ENCODE results near the gene SLC17A2. TPM values are rescaled to one million over a fixed set of nuclear protein-coding genes. Genes with fewer than 3 reads are reported as not detected.

SLC17A2 gene
- total RNA-seq (not detected), total RNA-seq (0 to 0.91 (median 0) reads per million in 172 experiments)
- not detected for polyA plus RNA-seq (2013, experiment 1 of 2)
- polyA plus RNA-seq (2013, experiment 2 of 2): not detected

DNA sequence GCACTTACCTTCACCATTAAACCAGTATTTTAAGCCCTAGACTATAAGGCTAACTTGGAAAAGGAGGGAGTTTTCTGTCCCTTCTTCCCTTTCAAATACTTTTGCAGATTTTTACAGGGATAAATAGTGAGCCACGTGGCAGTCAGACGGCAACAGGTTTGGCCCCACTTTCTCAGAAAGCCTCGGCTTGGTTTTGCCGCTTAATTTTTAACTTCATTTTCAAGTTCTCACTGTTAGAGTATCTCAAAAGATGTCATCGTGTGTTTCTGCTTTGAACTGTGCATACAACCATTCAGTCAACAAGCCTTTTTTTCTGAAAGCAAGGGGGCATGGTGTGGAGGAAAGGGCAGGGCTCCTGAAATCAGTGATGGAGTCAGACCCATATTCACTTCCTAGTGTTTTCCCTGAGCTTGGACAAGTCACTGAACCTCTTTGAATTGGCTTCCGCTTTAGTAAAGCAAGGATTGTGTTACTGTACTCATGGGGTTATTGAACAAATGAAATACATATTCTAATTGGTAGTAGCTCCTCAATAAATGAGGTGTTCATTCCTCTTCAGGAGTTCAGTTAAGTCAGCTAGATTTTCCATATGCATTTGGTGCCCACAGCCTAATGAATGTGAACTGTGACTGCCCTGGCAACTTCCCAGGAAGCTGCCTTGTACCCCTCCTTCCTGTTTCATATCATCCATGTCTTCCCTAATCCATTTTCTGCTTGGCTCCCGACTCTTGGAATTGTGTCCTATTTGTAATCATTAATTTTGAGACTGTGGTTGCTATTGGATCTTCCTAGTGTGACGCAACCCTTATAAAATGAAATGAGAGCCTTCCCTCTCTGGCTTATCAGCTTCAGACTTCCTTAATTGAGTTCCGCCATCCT lies at the start of gene SLC17A2:
SLC17A2 (minus strand) TSS at position 160 of the 879 bp plus-strand sequence. CDS start 4,895 bp downstream, outside the sequence.
- ATAC-seq (ENCODE audit: poor library complexity): no peak
- no peak within 1 kb of the TSS for H3K27ac ChIP-seq (ENCODE audit: low read depth in 1 of 2, low read length in 2 of 2)
- H3K4me3 Mint-ChIP-seq: no peak within 1 kb of the TSS
- CTCF ChIA-PET: no interaction called here
- H3K4me1 Mint-ChIP-seq (ENCODE audit: low read depth): no peaks in the 10 kb centered on the region
- no peak within 1 kb of the TSS for H3K27ac Mint-ChIP-seq
- TF ChIP-seq, protein P1, sequence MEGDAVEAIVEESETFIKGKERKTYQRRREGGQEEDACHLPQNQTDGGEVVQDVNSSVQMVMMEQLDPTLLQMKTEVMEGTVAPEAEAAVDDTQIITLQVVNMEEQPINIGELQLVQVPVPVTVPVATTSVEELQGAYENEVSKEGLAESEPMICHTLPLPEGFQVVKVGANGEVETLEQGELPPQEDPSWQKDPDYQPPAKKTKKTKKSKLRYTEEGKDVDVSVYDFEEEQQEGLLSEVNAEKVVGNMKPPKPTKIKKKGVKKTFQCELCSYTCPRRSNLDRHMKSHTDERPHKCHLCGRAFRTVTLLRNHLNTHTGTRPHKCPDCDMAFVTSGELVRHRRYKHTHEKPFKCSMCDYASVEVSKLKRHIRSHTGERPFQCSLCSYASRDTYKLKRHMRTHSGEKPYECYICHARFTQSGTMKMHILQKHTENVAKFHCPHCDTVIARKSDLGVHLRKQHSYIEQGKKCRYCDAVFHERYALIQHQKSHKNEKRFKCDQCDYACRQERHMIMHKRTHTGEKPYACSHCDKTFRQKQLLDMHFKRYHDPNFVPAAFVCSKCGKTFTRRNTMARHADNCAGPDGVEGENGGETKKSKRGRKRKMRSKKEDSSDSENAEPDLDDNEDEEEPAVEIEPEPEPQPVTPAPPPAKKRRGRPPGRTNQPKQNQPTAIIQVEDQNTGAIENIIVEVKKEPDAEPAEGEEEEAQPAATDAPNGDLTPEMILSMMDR (IDR thresholded peaks at IDR 0.05): no peak
- intact Hi-C loops (cut with DNase I, micrococcal nuclease): no loop called here
- H3K4me3 ChIP-seq (ENCODE audit: low read length): no peak within 1 kb of the TSS
- POLR2A ChIA-PET: no interaction called here
- no peaks in the 10 kb centered on the region for H3K27me3 ChIP-seq (ENCODE audit: control insufficient read depth in 1 of 2, insufficient read depth in 2 of 2, low read length in 2 of 2)
- no peaks in the 10 kb centered on the region for H3K4me1 ChIP-seq (ENCODE audit: insufficient read depth, low read length)
- H3K9me3 Mint-ChIP-seq: no peaks in the 10 kb centered on the region
- no peaks in the 10 kb centered on the region for H3K36me3 Mint-ChIP-seq (ENCODE audit: low read depth)
- peaks cover 5% of the 10 kb centered on the region for H3K27me3 Mint-ChIP-seq
- no peaks in the 10 kb centered on the region for H3K36me3 ChIP-seq (ENCODE audit: insufficient read depth, low read length)
- no peaks in the 10 kb centered on the region for H3K9me3 ChIP-seq (ENCODE audit: control insufficient read depth in 1 of 2, insufficient read depth in 1 of 2, low read length in 2 of 2)
- DNase-seq: no peak

GRCh38 chr6:25975923-25976560 lies 45.6 kb upstream of the SLC17A2 start:
- H3K9me3 ChIP-seq (ENCODE audit: control insufficient read depth in 1 of 2, insufficient read depth in 1 of 2, low read length in 2 of 2): no peaks in the 10 kb centered on the region
- Mint-ChIP-seq H3K4me1 (ENCODE audit: low read depth) (peaks cover 29% of the 10 kb centered on the region), H3K36me3 (ENCODE audit: low read depth) (peaks cover 85% of the 10 kb centered on the region), H3K9me3 (no peaks in the 10 kb centered on the region), H3K27me3 (no peaks in the 10 kb centered on the region), H3K27ac (no peak overlapping the region), H3K4me3 (no peak overlapping the region)
- ChIA-PET CTCF (no interaction called here), POLR2A (no interaction called here)
- no peaks in the 10 kb centered on the region for H3K27me3 ChIP-seq (ENCODE audit: control insufficient read depth in 1 of 2, insufficient read depth in 2 of 2, low read length in 2 of 2)
- no peak for ATAC-seq (ENCODE audit: poor library complexity)
- intact Hi-C loops (cut with DNase I, micrococcal nuclease): no loop called here
- H3K4me1 ChIP-seq (ENCODE audit: insufficient read depth, low read length): no peaks in the 10 kb centered on the region
- H3K36me3 ChIP-seq (ENCODE audit: insufficient read depth, low read length): peaks cover 96% of the 10 kb centered on the region
- H3K27ac ChIP-seq (ENCODE audit: low read depth in 1 of 2, low read length in 2 of 2): no peak overlapping the region
- TF ChIP-seq, protein P1 (IDR thresholded peaks at IDR 0.05): no peak
- no peak overlapping the region for H3K4me3 ChIP-seq (ENCODE audit: low read length)
- DNase-seq: no peak

GRCh38 chr6:25973923-25974555 lies 43.5 kb upstream of the SLC17A2 start:
- H3K27ac Mint-ChIP-seq: peak overlapping the region; percentile 30
- ChIA-PET POLR2A (no interaction called here), CTCF (interaction anchor here (1.0 kb wide), 1 partner anchor 18 kb away, joined by 3 read pairs; no protein-coding TSS in a partner anchor)
- no peak overlapping the region for H3K4me3 ChIP-seq (ENCODE audit: low read length)
- H3K9me3 ChIP-seq (ENCODE audit: control insufficient read depth in 1 of 2, insufficient read depth in 1 of 2, low read length in 2 of 2): no peaks in the 10 kb centered on the region
- no peaks in the 10 kb centered on the region for H3K9me3 Mint-ChIP-seq
- H3K27ac ChIP-seq (ENCODE audit: low read depth in 1 of 2, low read length in 2 of 2): no peak overlapping the region
- ATAC-seq (ENCODE audit: poor library complexity) (no peak), DNase-seq (no peak)
- no peaks in the 10 kb centered on the region for H3K27me3 Mint-ChIP-seq
- H3K36me3 ChIP-seq (ENCODE audit: insufficient read depth, low read length): peaks cover 97% of the 10 kb centered on the region
- peaks cover 90% of the 10 kb centered on the region for H3K36me3 Mint-ChIP-seq (ENCODE audit: low read depth)
- intact Hi-C loops (cut with DNase I, micrococcal nuclease): no loop called here
- H3K4me1 Mint-ChIP-seq (ENCODE audit: low read depth): peaks cover 45% of the 10 kb centered on the region
- no peaks in the 10 kb centered on the region for H3K4me1 ChIP-seq (ENCODE audit: insufficient read depth, low read length)
- no peak overlapping the region for H3K4me3 Mint-ChIP-seq
- TF ChIP-seq, protein P1 (IDR thresholded peaks at IDR 0.05): no peak
- H3K27me3 ChIP-seq (ENCODE audit: control insufficient read depth in 1 of 2, insufficient read depth in 2 of 2, low read length in 2 of 2): no peaks in the 10 kb centered on the region
